ENCODE measurements around the gene MLLT11. TPM values are rescaled to one million over a fixed set of nuclear protein-coding genes. Genes with fewer than 3 reads are reported as not detected.

Gene MLLT11
- polyA plus RNA-seq, 1 donor, result 17.4 TPM

Other genes with a start within 250 kb of the MLLT11 start
- 35.2 TPM for gene ARNT, start 183.8 kb upstream of the MLLT11 start, polyA plus RNA-seq
- not detected for gene CTXND2, start 173.3 kb upstream of the MLLT11 start, polyA plus RNA-seq
- 56.7 TPM for gene SETDB1, start 134.0 kb upstream of the MLLT11 start, polyA plus RNA-seq
- 310 TPM for gene CERS2, start 85.6 kb upstream of the MLLT11 start, polyA plus RNA-seq
- 3.2 TPM for gene ANXA9, start 78.1 kb upstream of the MLLT11 start, polyA plus RNA-seq
- 24.5 TPM for gene MINDY1, start 53.5 kb upstream of the MLLT11 start, polyA plus RNA-seq
- gene PRUNE1, start 51.9 kb upstream of the MLLT11 start, polyA plus RNA-seq, result 25.8 TPM
- 1.3 TPM for gene BNIPL, start 23.8 kb upstream of the MLLT11 start, polyA plus RNA-seq
- 7.0 TPM for gene C1orf56, start 12.6 kb upstream of the MLLT11 start, polyA plus RNA-seq
- gene CDC42SE1, start 775 bp upstream of the MLLT11 start, polyA plus RNA-seq, result 58.2 TPM
- gene GABPB2, start 10.4 kb downstream of the MLLT11 start, polyA plus RNA-seq, result 11.6 TPM
- gene SEMA6C, start 86.2 kb downstream of the MLLT11 start, polyA plus RNA-seq, result 23.4 TPM
- gene TNFAIP8L2, start 96.3 kb downstream of the MLLT11 start, polyA plus RNA-seq, result 5.0 TPM
- 10.7 TPM for gene LYSMD1, start 105.5 kb downstream of the MLLT11 start, polyA plus RNA-seq
- 38.7 TPM for gene SCNM1, start 105.7 kb downstream of the MLLT11 start, polyA plus RNA-seq
- gene TMOD4, start 115.6 kb downstream of the MLLT11 start, polyA plus RNA-seq, result 0.64 TPM
- gene VPS72, start 129.8 kb downstream of the MLLT11 start, polyA plus RNA-seq, result 43.7 TPM
- gene PIP5K1A, start 138.2 kb downstream of the MLLT11 start, polyA plus RNA-seq, result 32.9 TPM
- gene PSMD4, start 194.3 kb downstream of the MLLT11 start, polyA plus RNA-seq, result 118 TPM
- 21.3 TPM for gene ZNF687, start 221.9 kb downstream of the MLLT11 start, polyA plus RNA-seq

All from large intestine (tissue), 1 donor.